ENCODE measurements around the gene ZNF185.

Gene ZNF185

DNA sequence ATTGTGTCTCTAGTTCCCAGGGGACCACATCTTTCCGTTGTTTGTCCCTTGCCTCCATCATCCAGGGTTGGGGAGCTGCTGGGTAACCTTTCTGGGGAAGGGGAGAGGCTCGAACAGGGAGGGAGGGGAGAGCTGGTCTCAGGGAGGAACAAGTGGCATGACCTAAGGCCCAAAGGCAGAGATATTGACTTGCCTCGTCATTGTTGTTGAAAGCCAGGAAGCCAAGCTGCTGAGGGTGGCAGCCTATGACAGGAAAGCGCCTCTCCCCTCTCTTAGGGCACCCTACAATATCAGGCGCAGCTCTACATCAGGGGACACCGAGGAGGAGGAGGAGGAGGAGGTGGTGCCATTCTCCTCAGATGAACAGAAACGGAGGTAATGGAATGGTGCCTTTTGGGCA is 20.8 kb downstream of the ZNF185 start:
- Histone ChIP-seq H2AFZ (ENCODE audit: low read length) (no peak overlapping the region), H2BK120ac (ENCODE audit: low read depth, low read length) (no peak overlapping the region), H3K4me2 (ENCODE audit: insufficient read depth, low read length, poor library complexity, severe bottlenecking) (no peak overlapping the region), H3K27me3 (ENCODE audit: control insufficient read depth in 3 of 3, insufficient read depth in 3 of 3, low read depth in 1 of 3, low read length in 3 of 3) (peaks cover 0 to 44% (median 0%) of the 10 kb centered on the region in 3 experiments), H3K4ac (ENCODE audit: low read length) (no peak overlapping the region), H3K27ac (replicated peaks; ENCODE audit: low read length) (no peak overlapping the region), H2BK5ac (ENCODE audit: low read length) (no peak overlapping the region), H3K14ac (ENCODE audit: low read length) (no peak overlapping the region), H3K36me3 (replicated peaks in 1 of 2; ENCODE audit: control insufficient read depth in 2 of 2, insufficient read depth in 2 of 2, low read length in 2 of 2) (no peaks in the 10 kb centered on the region), H3K23ac (ENCODE audit: low read depth, low read length, poor library complexity) (no peak overlapping the region), H2BK15ac (ENCODE audit: low read length) (no peak overlapping the region), H2AK5ac (ENCODE audit: low read depth, low read length) (no peak overlapping the region), H2BK12ac (ENCODE audit: low read length) (no peak overlapping the region), H3K79me1 (ENCODE audit: low read depth, low read length) (no peaks in the 10 kb centered on the region), H3K9me3 (replicated peaks in 1 of 2; ENCODE audit: control insufficient read depth in 2 of 2, insufficient read depth in 1 of 2, low read depth in 1 of 2, low read length in 2 of 2) (no peaks in the 10 kb centered on the region), H3K4me3 (ENCODE audit: low read length in 2 of 2) (no peak overlapping the region), H3K18ac (ENCODE audit: low read length) (no peak overlapping the region), H4K91ac (ENCODE audit: low read depth, low read length, poor library complexity) (no peak overlapping the region), H3K9ac (ENCODE audit: low read depth, low read length, poor library complexity) (no peak overlapping the region), H3K4me1 (ENCODE audit: control insufficient read depth in 2 of 2, insufficient read depth in 1 of 2, low read depth in 1 of 2, low read length in 2 of 2) (peaks cover 2 to 5% of the 10 kb centered on the region in 2 donors), H4K8ac (ENCODE audit: low read depth, low read length) (no peak overlapping the region)
- no CpG with 5 or more reads among the region's 7 CpGs for WGBS, 2 donors (ENCODE audit: extremely low coverage in 2 of 2, insufficient read length in 2 of 2, insufficient replicate concordance in 1 of 2)
- DNase-seq (ENCODE audit: low spot score), result no peak

GRCh38 chrX:152923599-152923998 is 25.7 kb downstream of the ZNF185 start:
- no CpG with 5 or more reads among the region's 10 CpGs for WGBS, 2 donors (ENCODE audit: extremely low coverage in 2 of 2, insufficient read length in 2 of 2, insufficient replicate concordance in 1 of 2)

DNA sequence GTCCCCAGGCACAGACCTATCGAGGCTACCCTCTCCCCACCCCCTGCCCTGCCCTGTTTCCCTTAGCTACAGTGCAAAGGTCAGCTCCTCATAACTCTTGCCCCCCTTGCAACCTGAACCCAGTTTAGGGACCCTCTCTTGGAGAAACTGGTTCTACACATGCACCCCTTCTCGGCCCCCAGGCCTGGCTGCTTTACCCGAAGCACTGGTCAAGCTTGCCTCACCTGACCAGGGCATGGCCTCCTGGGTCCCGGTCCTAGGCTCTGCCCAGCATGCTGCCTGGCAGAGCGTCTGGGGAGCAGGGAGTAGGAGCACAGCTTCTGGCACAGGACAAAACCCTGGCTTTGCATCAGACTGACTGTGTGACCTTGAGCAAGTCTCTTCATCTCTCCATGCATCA is 28.0 kb downstream of the ZNF185 start:
- no peak overlapping the region for H2BK120ac ChIP-seq (ENCODE audit: low read depth, low read length)
- H3K4me3 ChIP-seq (ENCODE audit: low read length in 2 of 2), result no peak overlapping the region
- H3K4me2 ChIP-seq (ENCODE audit: insufficient read depth, low read length, poor library complexity, severe bottlenecking), result no peak overlapping the region
- H2AK5ac ChIP-seq (ENCODE audit: low read depth, low read length), result no peak overlapping the region
- no peak overlapping the region for H3K4ac ChIP-seq (ENCODE audit: low read length)
- H3K27me3 ChIP-seq (ENCODE audit: control insufficient read depth in 3 of 3, insufficient read depth in 3 of 3, low read depth in 1 of 3, low read length in 3 of 3), result peaks cover 0 to 32% (median 0%) of the 10 kb centered on the region in 3 experiments
- no peaks in the 10 kb centered on the region for H3K36me3 ChIP-seq (replicated peaks in 1 of 2; ENCODE audit: control insufficient read depth in 2 of 2, insufficient read depth in 2 of 2, low read length in 2 of 2)
- peaks cover 0 to 2% of the 10 kb centered on the region in 2 donors for H3K4me1 ChIP-seq (ENCODE audit: control insufficient read depth in 2 of 2, insufficient read depth in 1 of 2, low read depth in 1 of 2, low read length in 2 of 2)
- no peak overlapping the region for H2AFZ ChIP-seq (ENCODE audit: low read length)
- no CpG with 5 or more reads among the region's 5 CpGs for WGBS, 2 donors (ENCODE audit: extremely low coverage in 2 of 2, insufficient read length in 2 of 2, insufficient replicate concordance in 1 of 2)
- DNase-seq (ENCODE audit: low spot score), result no peak
- no peak overlapping the region for H3K18ac ChIP-seq (ENCODE audit: low read length)
- no peaks in the 10 kb centered on the region for H3K79me1 ChIP-seq (ENCODE audit: low read depth, low read length)
- no peak overlapping the region for H3K14ac ChIP-seq (ENCODE audit: low read length)
- H2BK12ac ChIP-seq (ENCODE audit: low read length), result no peak overlapping the region
- H3K9me3 ChIP-seq (replicated peaks in 1 of 2; ENCODE audit: control insufficient read depth in 2 of 2, insufficient read depth in 1 of 2, low read depth in 1 of 2, low read length in 2 of 2), result no peaks in the 10 kb centered on the region
- H3K27ac ChIP-seq (replicated peaks; ENCODE audit: low read length), result no peak overlapping the region
- no peak overlapping the region for H2BK5ac ChIP-seq (ENCODE audit: low read length)
- no peak overlapping the region for H3K23ac ChIP-seq (ENCODE audit: low read depth, low read length, poor library complexity)
- H4K8ac ChIP-seq (ENCODE audit: low read depth, low read length), result no peak overlapping the region
- H3K9ac ChIP-seq (ENCODE audit: low read depth, low read length, poor library complexity), result no peak overlapping the region
- H4K91ac ChIP-seq (ENCODE audit: low read depth, low read length, poor library complexity), result no peak overlapping the region
- H2BK15ac ChIP-seq (ENCODE audit: low read length), result no peak overlapping the region

More at GRCh38 chrX:152923599-152923998, 25.7 kb downstream of the ZNF185 start:
- Histone ChIP-seq H2BK12ac (ENCODE audit: low read length) (no peak overlapping the region), H3K18ac (ENCODE audit: low read length) (no peak overlapping the region), H3K27ac (replicated peaks; ENCODE audit: low read length) (no peak overlapping the region), H3K4me3 (ENCODE audit: low read length in 2 of 2) (no peak overlapping the region), H3K79me1 (ENCODE audit: low read depth, low read length) (no peaks in the 10 kb centered on the region), H2BK15ac (ENCODE audit: low read length) (no peak overlapping the region), H3K27me3 (ENCODE audit: control insufficient read depth in 3 of 3, insufficient read depth in 3 of 3, low read depth in 1 of 3, low read length in 3 of 3) (peaks cover 0 to 49% (median 0%) of the 10 kb centered on the region in 3 experiments), H3K9ac (ENCODE audit: low read depth, low read length, poor library complexity) (no peak overlapping the region), H2AK5ac (ENCODE audit: low read depth, low read length) (no peak overlapping the region), H2BK5ac (ENCODE audit: low read length) (no peak overlapping the region), H4K91ac (ENCODE audit: low read depth, low read length, poor library complexity) (no peak overlapping the region), H2BK120ac (ENCODE audit: low read depth, low read length) (no peak overlapping the region), H4K8ac (ENCODE audit: low read depth, low read length) (no peak overlapping the region), H3K4me2 (ENCODE audit: insufficient read depth, low read length, poor library complexity, severe bottlenecking) (no peak overlapping the region), H3K4me1 (ENCODE audit: control insufficient read depth in 2 of 2, insufficient read depth in 1 of 2, low read depth in 1 of 2, low read length in 2 of 2) (peaks cover 0 to 2% of the 10 kb centered on the region in 2 donors), H2AFZ (ENCODE audit: low read length) (no peak overlapping the region), H3K4ac (ENCODE audit: low read length) (no peak overlapping the region), H3K23ac (ENCODE audit: low read depth, low read length, poor library complexity) (no peak overlapping the region), H3K14ac (ENCODE audit: low read length) (no peak overlapping the region), H3K36me3 (replicated peaks in 1 of 2; ENCODE audit: control insufficient read depth in 2 of 2, insufficient read depth in 2 of 2, low read length in 2 of 2) (no peaks in the 10 kb centered on the region), H3K9me3 (replicated peaks in 1 of 2; ENCODE audit: control insufficient read depth in 2 of 2, insufficient read depth in 1 of 2, low read depth in 1 of 2, low read length in 2 of 2) (no peaks in the 10 kb centered on the region)
- DNase-seq (ENCODE audit: low spot score), result no peak

DNA sequence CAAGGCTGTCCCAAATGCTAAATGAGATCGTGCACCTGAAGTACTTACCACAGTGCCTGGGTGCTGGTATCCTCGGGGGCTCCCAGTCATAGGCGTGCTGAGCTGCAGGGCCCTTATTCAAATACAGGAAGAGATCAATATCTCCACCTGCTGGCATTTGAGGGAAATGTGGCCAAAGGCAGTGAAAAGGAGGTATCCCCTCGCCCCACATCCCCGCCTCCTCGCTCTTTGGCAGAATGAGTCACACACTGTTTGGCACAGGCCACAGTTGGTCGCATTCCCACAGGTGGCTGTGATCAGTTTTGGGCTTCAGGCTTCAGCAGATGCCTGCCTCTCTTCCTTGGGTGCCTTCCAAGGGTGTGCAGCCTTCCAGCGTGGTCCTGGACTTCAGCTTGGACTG is 28.4 kb downstream of the ZNF185 start:
- Histone ChIP-seq H3K23ac (ENCODE audit: low read depth, low read length, poor library complexity) (no peak overlapping the region), H3K4me2 (ENCODE audit: insufficient read depth, low read length, poor library complexity, severe bottlenecking) (no peak overlapping the region), H4K8ac (ENCODE audit: low read depth, low read length) (peak overlapping the region; percentile 65), H2AFZ (ENCODE audit: low read length) (peak overlapping the region; percentile 18), H3K14ac (ENCODE audit: low read length) (no peak overlapping the region), H3K27ac (replicated peaks; ENCODE audit: low read length) (no peak overlapping the region), H3K36me3 (replicated peaks in 1 of 2; ENCODE audit: control insufficient read depth in 2 of 2, insufficient read depth in 2 of 2, low read length in 2 of 2) (no peaks in the 10 kb centered on the region), H3K9ac (ENCODE audit: low read depth, low read length, poor library complexity) (no peak overlapping the region), H3K4ac (ENCODE audit: low read length) (no peak overlapping the region), H2BK15ac (ENCODE audit: low read length) (no peak overlapping the region), H2BK5ac (ENCODE audit: low read length) (no peak overlapping the region), H3K4me3 (ENCODE audit: low read length in 2 of 2) (no peak overlapping the region), H4K91ac (ENCODE audit: low read depth, low read length, poor library complexity) (no peak overlapping the region), H3K27me3 (ENCODE audit: control insufficient read depth in 3 of 3, insufficient read depth in 3 of 3, low read depth in 1 of 3, low read length in 3 of 3) (peaks cover 0 to 28% (median 0%) of the 10 kb centered on the region in 3 experiments), H2AK5ac (ENCODE audit: low read depth, low read length) (no peak overlapping the region), H3K79me1 (ENCODE audit: low read depth, low read length) (no peaks in the 10 kb centered on the region), H2BK120ac (ENCODE audit: low read depth, low read length) (no peak overlapping the region), H2BK12ac (ENCODE audit: low read length) (no peak overlapping the region), H3K9me3 (replicated peaks in 1 of 2; ENCODE audit: control insufficient read depth in 2 of 2, insufficient read depth in 1 of 2, low read depth in 1 of 2, low read length in 2 of 2) (no peaks in the 10 kb centered on the region), H3K4me1 (ENCODE audit: control insufficient read depth in 2 of 2, insufficient read depth in 1 of 2, low read depth in 1 of 2, low read length in 2 of 2) (peaks cover 0 to 2% of the 10 kb centered on the region in 2 donors), H3K18ac (ENCODE audit: low read length) (no peak overlapping the region)
- WGBS, 2 donors (ENCODE audit: extremely low coverage in 2 of 2, insufficient read length in 2 of 2, insufficient replicate concordance in 1 of 2), result no CpG with 5 or more reads among the region's 8 CpGs
- peak; percentile 38 for DNase-seq (ENCODE audit: low spot score)
